NB4 (cell line): ENCODE measurements around the gene CFAP65.

Experiments
- CTCF ChIP-seq: IDR thresholded peaks from one replicate; pipeline ENCODE4 v1.5.1; 2012; ENCODE audit warnings: low read depth, low read length
- POLR2A ChIP-seq: IDR thresholded peaks from 2 replicates; pipeline ENCODE4 v1.6.1; 2011; ENCODE audit warnings: mild to moderate bottlenecking; ENCODE audit not compliant: insufficient read length; ENCODE audit errors: extremely low read depth

GRCh38 chr2:219003979-219004378 is 37.3 kb downstream of the CFAP65 start:
- TF ChIP-seq CTCF (no peak), POLR2A (no peak)
